HepG2 (cell line): Measurements from ENCODE around the gene CFAP100. TPM values are rescaled to one million over a fixed set of nuclear protein-coding genes. Genes with fewer than 3 reads are reported as not detected.
A peak's percentile ranks its signal among the peaks of the same experiment; 100 is the strongest.

ENCODE experiments used
- ATAC-seq: fragments of 200-7000 bp; cut with Tn5 transposase; 3 replicates; pipeline ENCODE4 v1.9.1; 2020; ENCODE audit warnings: mild to moderate bottlenecking, moderate library complexity
- BruUV-seq: library from RNA; stranded (reverse); fragments of 400-500 nt; replicated peaks from 2 replicates; lab custom pipeline; 2021; lab: Mats Ljungman, UMichigan
- CTCF ChIA-PET: fragments of 300-600 bp; formaldehyde crosslinking; extraction: SDS; loops from one replicate; lab custom pipeline; 2021; ENCODE audit warnings: low total read pairs, inconsistent platforms, low intra/inter-chr PET ratio; lab: Yijun Ruan, JAX
- POLR2A ChIA-PET: fragments of 350-600 bp; sonication (Branson Sonifier 250); formaldehyde crosslinking; loops from one replicate; lab custom pipeline; 2020; ENCODE audit warnings: antibody characterized with exemption, inconsistent platforms; lab: Yijun Ruan, JAX
- DNase-seq: peaks from one replicate; pipeline ENCODE4 v3.0.0-alpha.2; 2015; ENCODE audit warnings: low spot score
- FAIRE-seq: peaks from 3 replicates; lab custom pipeline; 2011; peaks lifted over from hg19 to GRCh38; lab: Jason Lieb, UNC
- H2AFZ ChIP-seq: one replicate; pipeline ENCODE4 v1.6.1; 2011; ENCODE audit warnings: low read length, inconsistent platforms
- H3K27ac ChIP-seq: fragments of 300-600 bp; 3 replicates; pipeline ENCODE4 v1.8.0; 2011; ENCODE audit warnings: mixed run types, mild to moderate bottlenecking, mixed read lengths, low read length, inconsistent platforms; ENCODE audit not compliant: insufficient read depth; ENCODE audit errors: extremely low read length
- H3K27me3 ChIP-seq, 2 experiments: fragments of 200-600 bp in 1 of 2; 2 replicates in 1 of 2; 3 replicates in 1 of 2; pipeline versions ENCODE4 v1.6.0 to v1.8.0; 2011; ENCODE audit warnings: low read length in 2 of 2, mild to moderate bottlenecking in 2 of 2, moderate library complexity in 2 of 2, inconsistent platforms in 1 of 2; ENCODE audit not compliant: insufficient read depth in 2 of 2, control insufficient read depth in 1 of 2
- H3K36me3 ChIP-seq, 2 experiments: fragments of 200-600 bp in 1 of 2; replicated peaks in 1 of 2; 2 replicates in 1 of 2; 3 replicates in 1 of 2; pipeline versions ENCODE4 v1.5.1 to v1.8.0; 2011; ENCODE audit warnings: low read length in 2 of 2, inconsistent platforms in 1 of 2; ENCODE audit not compliant: insufficient read depth in 2 of 2, control insufficient read depth in 1 of 2
- H3K4me1 ChIP-seq: 2 replicates; pipeline ENCODE4 v1.5.1; 2012; ENCODE audit warnings: low read length, inconsistent platforms; ENCODE audit not compliant: insufficient read depth
- H3K4me2 ChIP-seq: 2 replicates; pipeline ENCODE4 v1.6.0; 2011; ENCODE audit warnings: low read depth, low read length, inconsistent platforms
- H3K4me3 ChIP-seq, 3 experiments: fragments of 200-600 bp in 1 of 3; sonication (generic), shearing (Covaris generic) in 1 of 3; replicated peaks in 1 of 3; 2 replicates each; pipeline ENCODE4 v1.5.1; 2011 to 2016; ENCODE audit warnings: low read length in 3 of 3, inconsistent platforms in 2 of 3, low read depth in 2 of 3, mild to moderate bottlenecking in 2 of 3, control low read depth in 1 of 3, mixed read lengths in 1 of 3; ENCODE audit not compliant: insufficient read depth in 1 of 3
- H3K79me2 ChIP-seq: one replicate; pipeline ENCODE4 v1.6.1; 2011; ENCODE audit warnings: low read length, inconsistent platforms; ENCODE audit not compliant: insufficient read depth
- H3K9ac ChIP-seq: 2 replicates; pipeline ENCODE4 v1.6.0; 2011; ENCODE audit warnings: mild to moderate bottlenecking, low read depth, low read length, inconsistent platforms; ENCODE audit not compliant: insufficient read depth
- H3K9me3 ChIP-seq: 2 replicates; pipeline ENCODE4 v1.5.1; 2012; ENCODE audit warnings: mild to moderate bottlenecking, low read length
- H4K20me1 ChIP-seq: 2 replicates; pipeline ENCODE4 v1.6.0; 2011; ENCODE audit warnings: inconsistent platforms, mild to moderate bottlenecking, low read length, moderate library complexity; ENCODE audit not compliant: insufficient read depth
- ARHGAP35 ChIP-seq: sonication (generic); formaldehyde crosslinking; IDR thresholded peaks from 2 replicates; pipeline ENCODE4 v1.9.0; 2022; ENCODE audit warnings: mild to moderate bottlenecking, inconsistent platforms, moderate library complexity, missing genetic modification reagents, borderline replicate concordance
- BRCA1 ChIP-seq: sonication (generic); formaldehyde crosslinking; IDR thresholded peaks from 2 replicates; pipeline ENCODE4 v1.4.0; 2020; ENCODE audit warnings: missing genetic modification reagents
- CCAR2 ChIP-seq: fragments of 200-400 bp; formaldehyde crosslinking; optimal IDR thresholded peaks from 2 replicates; pipeline ENCODE3; 2018; ENCODE audit warnings: low read depth, mild to moderate bottlenecking, low read length, moderate library complexity
- GLI4 ChIP-seq: sonication (generic); formaldehyde crosslinking; IDR thresholded peaks from 2 replicates; pipeline ENCODE4 v1.5.1; 2020; ENCODE audit warnings: missing genetic modification reagents, mild to moderate bottlenecking, moderate library complexity, borderline replicate concordance
- GTF2F1 ChIP-seq: fragments of 150-350 bp; IDR thresholded peaks from 2 replicates; pipeline ENCODE4 v1.6.1; 2014; ENCODE audit warnings: low read length
- MED1 ChIP-seq: sonication (generic); formaldehyde crosslinking; IDR thresholded peaks from 2 replicates; pipeline ENCODE4 v1.4.0; 2020; ENCODE audit warnings: missing genetic modification reagents
- POLR2G ChIP-seq: fragments of 200-400 bp; formaldehyde crosslinking; IDR thresholded peaks from 2 replicates; pipeline ENCODE4 v1.6.1; 2018; ENCODE audit warnings: mild to moderate bottlenecking, low read depth, low read length, moderate library complexity
- SOX6 ChIP-seq, 2 experiments: fragments of 450-650 bp in 1 of 2; sonication (generic) in 1 of 2; formaldehyde crosslinking in 1 of 2; IDR thresholded peaks; 2 replicates each; pipeline versions ENCODE4 v1.4.0 to v1.6.1; 2017 to 2020; ENCODE audit warnings: antibody characterized with exemption in 1 of 2, mild to moderate bottlenecking in 1 of 2, missing genetic modification reagents in 1 of 2
- YEATS2 ChIP-seq: sonication (generic); formaldehyde crosslinking; IDR thresholded peaks from 2 replicates; pipeline ENCODE4 v1.4.0; 2020; ENCODE audit warnings: missing genetic modification reagents, borderline replicate concordance
- ZMAT3 ChIP-seq: sonication (generic); formaldehyde crosslinking; conservative IDR thresholded peaks from 2 replicates; pipeline ENCODE4 v1.7.0; 2021; ENCODE audit warnings: missing genetic modification reagents
- ZNF253 ChIP-seq: sonication (generic); formaldehyde crosslinking; IDR thresholded peaks from 2 replicates; pipeline ENCODE4 v1.8.0; 2022; ENCODE audit warnings: mild to moderate bottlenecking, missing genetic modification reagents, borderline replicate concordance
- ZNF530 ChIP-seq: sonication (generic); formaldehyde crosslinking; IDR thresholded peaks from 2 replicates; pipeline ENCODE4 v1.5.0; 2020; ENCODE audit warnings: low read depth, mild to moderate bottlenecking, missing genetic modification reagents
- ZNF547 ChIP-seq: sonication (generic); formaldehyde crosslinking; IDR thresholded peaks from 2 replicates; pipeline ENCODE4 v1.5.1; 2020; ENCODE audit warnings: mild to moderate bottlenecking, missing genetic modification reagents
- ZNF572 ChIP-seq: sonication (generic); formaldehyde crosslinking; IDR thresholded peaks from 2 replicates; pipeline ENCODE4 v1.5.1; 2020; ENCODE audit warnings: mild to moderate bottlenecking, missing genetic modification reagents
- ZNF746 ChIP-seq: sonication (generic); formaldehyde crosslinking; IDR thresholded peaks from 2 replicates; pipeline ENCODE4 v1.8.0; 2022; ENCODE audit warnings: mild to moderate bottlenecking, missing genetic modification reagents
- ZNF850 ChIP-seq: sonication (generic); formaldehyde crosslinking; conservative IDR thresholded peaks from 2 replicates; pipeline ENCODE4 v1.9.0; 2021; ENCODE audit warnings: mild to moderate bottlenecking, missing genetic modification reagents
- WGBS: methylation state at CpG from one replicate; pipeline ENCODE4 v1.1.6; 2017; ENCODE audit warnings: low lambda C conversion rate; 5-methylcytosine and 5-hydroxymethylcytosine counted together
- in situ Hi-C: cut with HindIII; loops from 2 replicates; pipeline ENCODE4 v1.10.0; 2017; ENCODE audit warnings: low pct_unique_long_range_greater_than_20kb; ENCODE audit not compliant: extremely low pct_ligation_motif_present
- intact Hi-C: fragments of 100-400 bp; cut with micrococcal nuclease; formaldehyde crosslinking; loops from one replicate; pipeline ENCODE4 v1.10.0; 2022; ENCODE audit not compliant: unreplicated experiment
- polyA plus RNA-seq, 8 experiments: library from polyadenylated mRNA; depleted of rRNA in 3 of 8; stranded (reverse) in 7 of 8; unstranded in 1 of 8; fragments of >200 nt; fragmentation: Illumina TruSeq in 4 of 8; extraction: Trizol in 4 of 8; gene quantifications; 2 replicates each; pipeline versions ENCODE4 v1.2.1 to v1.2.3, GENCODE V29; 2011 to 2016; ENCODE audit warnings: low read depth in 4 of 8, missing spikeins in 1 of 8, mixed read lengths in 1 of 8; ENCODE audit not compliant: insufficient read depth in 1 of 8
- total RNA-seq, 5 experiments: library from RNA; depleted of rRNA; stranded (reverse); fragments of >200 nt; fragmentation: Illumina TruSeq; extraction: Trizol; gene quantifications; 2 replicates each; pipeline ENCODE4 v1.2.3, GENCODE V29; 2016; ENCODE audit warnings: low read depth in 1 of 5
- TF ChIP-seq, protein P1 (sequence below): sonication (generic); formaldehyde crosslinking; IDR thresholded peaks from 2 replicates; pipeline ENCODE4 v1.5.0; 2020; ENCODE audit warnings: mild to moderate bottlenecking, missing genetic modification reagents, borderline replicate concordance
- TF ChIP-seq, protein P2 (sequence below): sonication (generic); formaldehyde crosslinking; IDR thresholded peaks from 2 replicates; pipeline ENCODE4 v1.4.0; 2020; ENCODE audit warnings: mild to moderate bottlenecking, missing genetic modification reagents

Gene CFAP100
- total and polyA plus RNA-seq, 2 of the 13 experiments (the other 11 are each of a cell fraction or from before 2014, with no cell fraction given): 0.32 TPM; not detected in 1

DNA sequence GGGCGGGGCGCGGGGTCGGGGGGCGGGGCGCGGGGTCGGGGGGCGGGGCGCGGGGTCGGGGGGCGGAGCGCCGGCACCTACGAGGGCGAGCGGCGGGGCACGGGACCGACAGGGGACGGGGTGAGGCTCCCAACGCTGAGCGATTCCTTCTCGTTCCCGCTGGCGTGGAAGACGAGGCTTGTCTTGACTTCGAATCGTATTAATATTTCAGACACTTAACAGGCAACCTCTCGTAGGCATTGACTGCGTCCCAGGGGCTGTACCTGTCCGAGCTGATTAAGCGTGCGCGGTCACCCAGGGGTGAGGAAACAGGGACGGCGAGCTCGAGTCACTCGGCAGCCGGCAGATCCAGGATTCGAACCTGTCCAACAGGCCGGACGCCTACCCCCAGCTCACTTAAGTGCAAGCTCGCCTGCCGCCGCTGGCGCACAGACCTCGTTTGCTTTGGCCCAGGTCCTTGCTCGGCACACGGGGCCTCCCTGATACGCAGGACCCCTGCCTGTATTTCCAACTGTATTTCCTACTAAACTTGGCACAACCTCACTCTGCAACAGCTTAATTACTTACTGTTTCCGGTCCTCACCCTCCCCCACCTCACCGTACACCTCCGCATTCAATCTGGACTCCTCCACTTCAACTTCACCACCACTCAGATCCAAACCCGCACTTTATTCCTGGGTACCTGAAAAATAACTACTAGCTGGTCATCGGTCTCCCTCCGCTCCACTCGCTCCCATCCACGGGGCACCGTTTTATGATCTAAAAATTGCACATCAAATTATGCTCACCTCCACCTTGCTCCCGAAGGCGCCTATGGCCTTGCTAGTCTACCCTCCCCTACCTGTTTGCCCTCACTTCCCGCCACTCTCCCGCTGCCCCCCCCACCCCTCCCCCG lies 81.7 kb downstream of the CFAP100 start:
- Histone ChIP-seq H2AFZ (peak overlapping the region; percentile 19), H3K9me3 (no peaks in the 10 kb centered on the region), H3K27me3 (no peaks in the 10 kb centered on the region; a peak in 1 of 5 replicates), H3K27ac (peak overlapping the region; percentile 80), H3K9ac (peak overlapping the region; percentile 89), H3K36me3 (peaks cover 0 to under 1% of the 10 kb centered on the region in 2 experiments; a peak in 1 of 5 replicates), H3K4me3 (peak overlapping the region; percentile 78 to 87 (median 80)), H4K20me1 (peaks cover 21% of the 10 kb centered on the region), H3K79me2 (peaks cover 35% of the 10 kb centered on the region), H3K4me2 (peak overlapping the region; percentile 91), H3K4me1 (peaks cover 74% of the 10 kb centered on the region)
- peak; percentile 22 for ATAC-seq
- in situ Hi-C loops: no loop called here
- intact Hi-C loops: loop anchor here (1.0 kb wide), 1 partner anchor 9 kb away; no protein-coding TSS in a partner anchor
- TSS peak; percentile 94 for BruUV-seq
- FAIRE-seq: no peak
- ChIA-PET POLR2A (interaction anchor here (0.6 to 3.2 kb wide), 9 partner anchors 8 to 297 kb away, joined by 3 to 26 read pairs (median 12); partner anchors contain the start of gene CHST13), CTCF (no interaction called here)
- DNase-seq: no peak
- 22% methylated on average over 16 of the region's 66 CpGs for WGBS
- TF ChIP-seq ZNF547 (CRISPR knock-in tag) (0 out of 2 replicates have a peak, but pooled peaks have one; percentile 64), ZNF746 (0 out of 2 replicates have a peak, but pooled peaks have one; percentile 22), BRCA1 (CRISPR knock-in tag) (no peak), ZNF572 (CRISPR knock-in tag) (0 out of 2 replicates have a peak, but pooled peaks have one; percentile 68), GLI4 (CRISPR knock-in tag) (0 out of 2 replicates have a peak, but pooled peaks have one; percentile 40), ARHGAP35 (CRISPR knock-in tag) (0 out of 2 replicates have a peak, but pooled peaks have one; percentile 35), YEATS2 (no peak), CCAR2 (no peak), ZMAT3 (CRISPR knock-in tag) (0 out of 2 replicates have a peak, but pooled peaks have one; percentile 16), GTF2F1 (no peak), ZNF530 (CRISPR knock-in tag) (no peak), ZNF850 (CRISPR knock-in tag) (no peak), ZNF253 (CRISPR knock-in tag) (peak; percentile 66; the same call in 1 of the 2 replicates), SOX6 (IDR thresholded peaks at IDR 0.05) (no peak), SOX6 (CRISPR knock-in tag; IDR thresholded peaks at IDR 0.05) (peak; percentile 23; the same call in 1 of the 2 replicates), POLR2G (peak; percentile 54), MED1 (CRISPR knock-in tag) (peak; percentile 21; the same call in 1 of the 2 replicates)
- TF ChIP-seq, protein P1, sequence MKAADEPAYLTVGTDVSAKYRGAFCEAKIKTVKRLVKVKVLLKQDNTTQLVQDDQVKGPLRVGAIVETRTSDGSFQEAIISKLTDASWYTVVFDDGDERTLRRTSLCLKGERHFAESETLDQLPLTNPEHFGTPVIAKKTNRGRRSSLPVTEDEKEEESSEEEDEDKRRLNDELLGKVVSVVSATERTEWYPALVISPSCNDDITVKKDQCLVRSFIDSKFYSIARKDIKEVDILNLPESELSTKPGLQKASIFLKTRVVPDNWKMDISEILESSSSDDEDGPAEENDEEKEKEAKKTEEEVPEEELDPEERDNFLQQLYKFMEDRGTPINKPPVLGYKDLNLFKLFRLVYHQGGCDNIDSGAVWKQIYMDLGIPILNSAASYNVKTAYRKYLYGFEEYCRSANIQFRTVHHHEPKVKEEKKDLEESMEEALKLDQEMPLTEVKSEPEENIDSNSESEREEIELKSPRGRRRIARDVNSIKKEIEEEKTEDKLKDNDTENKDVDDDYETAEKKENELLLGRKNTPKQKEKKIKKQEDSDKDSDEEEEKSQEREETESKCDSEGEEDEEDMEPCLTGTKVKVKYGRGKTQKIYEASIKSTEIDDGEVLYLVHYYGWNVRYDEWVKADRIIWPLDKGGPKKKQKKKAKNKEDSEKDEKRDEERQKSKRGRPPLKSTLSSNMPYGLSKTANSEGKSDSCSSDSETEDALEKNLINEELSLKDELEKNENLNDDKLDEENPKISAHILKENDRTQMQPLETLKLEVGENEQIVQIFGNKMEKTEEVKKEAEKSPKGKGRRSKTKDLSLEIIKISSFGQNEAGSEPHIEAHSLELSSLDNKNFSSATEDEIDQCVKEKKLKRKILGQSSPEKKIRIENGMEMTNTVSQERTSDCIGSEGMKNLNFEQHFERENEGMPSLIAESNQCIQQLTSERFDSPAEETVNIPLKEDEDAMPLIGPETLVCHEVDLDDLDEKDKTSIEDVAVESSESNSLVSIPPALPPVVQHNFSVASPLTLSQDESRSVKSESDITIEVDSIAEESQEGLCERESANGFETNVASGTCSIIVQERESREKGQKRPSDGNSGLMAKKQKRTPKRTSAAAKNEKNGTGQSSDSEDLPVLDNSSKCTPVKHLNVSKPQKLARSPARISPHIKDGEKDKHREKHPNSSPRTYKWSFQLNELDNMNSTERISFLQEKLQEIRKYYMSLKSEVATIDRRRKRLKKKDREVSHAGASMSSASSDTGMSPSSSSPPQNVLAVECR (CRISPR knock-in tag): peak; percentile 60; the same call in 1 of the 2 replicates
- TF ChIP-seq, protein P2, sequence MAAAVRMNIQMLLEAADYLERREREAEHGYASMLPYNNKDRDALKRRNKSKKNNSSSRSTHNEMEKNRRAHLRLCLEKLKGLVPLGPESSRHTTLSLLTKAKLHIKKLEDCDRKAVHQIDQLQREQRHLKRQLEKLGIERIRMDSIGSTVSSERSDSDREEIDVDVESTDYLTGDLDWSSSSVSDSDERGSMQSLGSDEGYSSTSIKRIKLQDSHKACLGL (CRISPR knock-in tag): no peak
